Suppressor macrophage (primary cell): Measurements from ENCODE around the gene FNDC8.
"Not testable (repeated sequence)": the region's sequence is repeated elsewhere in the genome, so short reads cannot be mapped to it uniquely, and the experiment has no call there.

Experiments used
- DNase-seq, 4 experiments: peaks; one replicate each; pipeline ENCODE4 v3.0.0-alpha.2; 2020 to 2022

FNDC8 gene

GRCh38 chr17:35144840-35145239 lies 23.4 kb downstream of the FNDC8 start:
- no peak for DNase-seq

- DNase-seq, result no peak
Observed at GRCh38 chr17:35146214-35146833, 24.9 kb downstream of the FNDC8 start.

GRCh38 chr17:35147375-35147905 lies 26.0 kb downstream of the FNDC8 start, which contains the start of gene UNC45B:
Gene UNC45B (plus strand): TSS chr17:35147817. CDS start chr17:35148264, 447 bp downstream.
- DNase-seq, result no peak

GRCh38 chr17:35148144-35148543 lies 26.7 kb downstream of the FNDC8 start:
- DNase-seq, result no peak

GRCh38 chr17:35149941-35150340 lies 28.5 kb downstream of the FNDC8 start:
- DNase-seq, result no peak

- not testable (repeated sequence) for DNase-seq
Observed at GRCh38 chr17:35151080-35151479, 29.7 kb downstream of the FNDC8 start.

GRCh38 chr17:35152421-35153140 lies 31.2 kb downstream of the FNDC8 start:
- DNase-seq, result no peak

GRCh38 chr17:35154196-35155165 lies 33.1 kb downstream of the FNDC8 start:
- DNase-seq, result no peak

- no peak for DNase-seq
Observed at GRCh38 chr17:35155246-35155645, 33.8 kb downstream of the FNDC8 start.

GRCh38 chr17:35159940-35160339 lies 38.5 kb downstream of the FNDC8 start:
- no peak for DNase-seq

GRCh38 chr17:35160354-35161201 lies 39.2 kb downstream of the FNDC8 start:
- peak in 1 of 4 experiments; percentile 17 for DNase-seq

GRCh38 chr17:35161281-35161761 lies 39.9 kb downstream of the FNDC8 start:
- DNase-seq, result peak in 3 of 4 experiments; percentile 12 to 28 (median 16)

GRCh38 chr17:35162755-35163154 lies 41.3 kb downstream of the FNDC8 start:
- no peak for DNase-seq

- no peak for DNase-seq
Observed at GRCh38 chr17:35163886-35164285, 42.5 kb downstream of the FNDC8 start.

GRCh38 chr17:35164716-35165115 lies 43.3 kb downstream of the FNDC8 start:
- DNase-seq, result peak in 1 of 4 experiments; percentile 8

- no peak for DNase-seq
Observed at GRCh38 chr17:35166526-35166925, 45.1 kb downstream of the FNDC8 start.

- no peak for DNase-seq
Observed at GRCh38 chr17:35167046-35167445, 45.6 kb downstream of the FNDC8 start.

- peak in 2 of 4 experiments; percentile 24 to 31 for DNase-seq
Observed at GRCh38 chr17:35167666-35168065, 46.3 kb downstream of the FNDC8 start.

- DNase-seq, result no peak
Observed at GRCh38 chr17:35169835-35170363, 48.5 kb downstream of the FNDC8 start.

- DNase-seq, result peak in 2 of 4 experiments; percentile 39 to 48
Observed at GRCh38 chr17:35170968-35171771, 49.8 kb downstream of the FNDC8 start.
